Osteoblast (primary cell): ENCODE measurements around the gene PM20D1. TPM values are rescaled to one million over a fixed set of nuclear protein-coding genes. Genes with fewer than 3 reads are reported as not detected.

ENCODE experiments used
- DNase-seq: peaks from one replicate; pipeline ENCODE4 v3.0.0; 2011; ENCODE audit warnings: low spot score, mixed read lengths; ENCODE audit not compliant: insufficient read length; ENCODE audit errors: missing footprints
- H2AFZ ChIP-seq: 2 replicates; pipeline ENCODE4 v1.6.0; 2011; ENCODE audit warnings: mild to moderate bottlenecking, low read length
- H3K27ac ChIP-seq: 2 replicates; pipeline ENCODE4 v1.5.1; 2011; ENCODE audit warnings: mild to moderate bottlenecking, low read depth, low read length, moderate library complexity
- H3K27me3 ChIP-seq: 2 replicates; pipeline ENCODE4 v1.6.0; 2012; ENCODE audit warnings: mild to moderate bottlenecking, control low read depth, inconsistent platforms, low read length, moderate library complexity; ENCODE audit not compliant: insufficient read depth
- H3K36me3 ChIP-seq: 2 replicates; pipeline ENCODE4 v1.5.1; 2011; ENCODE audit warnings: mild to moderate bottlenecking, low read length, control low read depth, moderate library complexity; ENCODE audit not compliant: insufficient read depth
- H3K4me1 ChIP-seq: 2 replicates; pipeline ENCODE4 v1.5.1; 2011; ENCODE audit warnings: mild to moderate bottlenecking, low read length, control low read depth, moderate library complexity; ENCODE audit not compliant: insufficient read depth
- H3K4me2 ChIP-seq: 2 replicates; pipeline ENCODE4 v1.6.0; 2011; ENCODE audit warnings: mild to moderate bottlenecking, low read length; ENCODE audit not compliant: insufficient read depth
- H3K4me3 ChIP-seq: fragments of 200-600 bp; sonication (generic); 3 replicates; pipeline ENCODE4 v1.5.1; 2012; ENCODE audit warnings: mild to moderate bottlenecking, low read length, inconsistent platforms; ENCODE audit not compliant: insufficient read depth
- H3K79me2 ChIP-seq: 2 replicates; pipeline ENCODE4 v1.6.0; 2012; ENCODE audit warnings: mild to moderate bottlenecking, low read length, control low read depth, inconsistent platforms; ENCODE audit not compliant: insufficient read depth
- H3K9me3 ChIP-seq: 2 replicates; pipeline ENCODE4 v1.5.1; 2011; ENCODE audit warnings: low read depth, low read length, control low read depth
- H4K20me1 ChIP-seq: 2 replicates; pipeline ENCODE4 v1.6.0; 2012; ENCODE audit warnings: mild to moderate bottlenecking, low read length, control low read depth; ENCODE audit not compliant: insufficient read depth
- total RNA-seq: library from RNA; depleted of rRNA; stranded (reverse); fragments of >200 nt; gene quantifications from 2 replicates; pipeline ENCODE4 v1.2.3, GENCODE V29; 2012
- TF ChIP-seq, protein P1 (sequence below): IDR thresholded peaks from 2 replicates; pipeline ENCODE4 v1.5.1; 2011; ENCODE audit warnings: mild to moderate bottlenecking, low read depth, low read length, moderate library complexity; ENCODE audit errors: extremely low read depth

PM20D1 gene
- total RNA-seq, 1 donor, result not detected

DNA sequence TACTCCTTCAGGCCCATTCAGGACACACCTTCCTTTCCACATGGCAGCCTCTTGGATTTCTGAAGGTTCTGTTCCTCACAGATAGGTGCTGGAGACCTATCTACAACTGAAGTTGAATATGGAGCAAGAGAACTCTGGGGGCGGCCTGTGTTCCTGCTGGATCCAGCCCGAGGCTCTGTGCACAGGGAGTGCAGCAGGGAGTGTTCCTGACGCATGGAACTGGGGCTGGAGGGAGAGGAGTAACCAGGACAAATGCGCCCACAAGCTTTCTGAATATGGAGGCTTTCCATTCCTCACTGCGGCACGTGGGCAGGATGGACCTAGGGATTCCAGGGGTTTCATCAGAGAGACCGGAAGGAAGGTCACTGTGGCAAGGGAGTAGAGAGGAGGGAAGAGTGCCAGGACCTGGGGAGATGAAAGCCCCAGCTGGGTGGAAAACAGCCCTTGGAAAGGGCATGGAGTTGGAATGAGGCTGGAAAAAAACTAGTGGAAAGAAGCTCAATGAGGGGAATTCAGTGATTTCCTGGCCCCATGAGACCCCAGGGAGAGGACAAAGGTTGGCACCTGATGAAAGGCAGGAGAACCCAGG lies 12.5 kb downstream of the PM20D1 start:
- H3K4me2 ChIP-seq, result no peak overlapping the region
- no peak overlapping the region for H3K4me3 ChIP-seq
- H2AFZ ChIP-seq, result no peak overlapping the region
- no peaks in the 10 kb centered on the region for H3K4me1 ChIP-seq
- no peaks in the 10 kb centered on the region for H3K9me3 ChIP-seq
- H3K27ac ChIP-seq, result no peak overlapping the region
- H3K79me2 ChIP-seq, result no peaks in the 10 kb centered on the region
- H4K20me1 ChIP-seq, result peaks cover 5% of the 10 kb centered on the region
- TF ChIP-seq, protein P1, sequence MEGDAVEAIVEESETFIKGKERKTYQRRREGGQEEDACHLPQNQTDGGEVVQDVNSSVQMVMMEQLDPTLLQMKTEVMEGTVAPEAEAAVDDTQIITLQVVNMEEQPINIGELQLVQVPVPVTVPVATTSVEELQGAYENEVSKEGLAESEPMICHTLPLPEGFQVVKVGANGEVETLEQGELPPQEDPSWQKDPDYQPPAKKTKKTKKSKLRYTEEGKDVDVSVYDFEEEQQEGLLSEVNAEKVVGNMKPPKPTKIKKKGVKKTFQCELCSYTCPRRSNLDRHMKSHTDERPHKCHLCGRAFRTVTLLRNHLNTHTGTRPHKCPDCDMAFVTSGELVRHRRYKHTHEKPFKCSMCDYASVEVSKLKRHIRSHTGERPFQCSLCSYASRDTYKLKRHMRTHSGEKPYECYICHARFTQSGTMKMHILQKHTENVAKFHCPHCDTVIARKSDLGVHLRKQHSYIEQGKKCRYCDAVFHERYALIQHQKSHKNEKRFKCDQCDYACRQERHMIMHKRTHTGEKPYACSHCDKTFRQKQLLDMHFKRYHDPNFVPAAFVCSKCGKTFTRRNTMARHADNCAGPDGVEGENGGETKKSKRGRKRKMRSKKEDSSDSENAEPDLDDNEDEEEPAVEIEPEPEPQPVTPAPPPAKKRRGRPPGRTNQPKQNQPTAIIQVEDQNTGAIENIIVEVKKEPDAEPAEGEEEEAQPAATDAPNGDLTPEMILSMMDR, result no peak
- DNase-seq, result no peak
- no peaks in the 10 kb centered on the region for H3K36me3 ChIP-seq
- no peaks in the 10 kb centered on the region for H3K27me3 ChIP-seq

DNA sequence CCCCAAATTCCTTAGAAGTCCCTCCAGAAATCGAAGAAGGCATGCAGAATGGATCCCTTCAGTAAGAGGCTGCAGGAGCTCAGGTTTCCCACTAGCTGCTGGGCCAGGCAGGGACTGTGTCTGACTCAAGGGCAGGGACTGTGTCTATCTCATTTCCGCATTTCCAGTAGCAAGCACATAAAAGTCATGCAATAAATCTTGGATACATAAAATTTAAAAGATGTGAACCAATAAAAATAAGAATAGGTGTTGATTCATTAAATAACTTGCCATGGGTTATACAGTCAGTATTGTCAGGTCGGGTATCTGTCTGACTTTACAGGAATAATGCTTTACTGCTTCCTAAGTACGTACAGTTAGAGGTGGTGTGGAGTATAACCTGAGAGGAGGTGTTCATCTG lies 15.2 kb downstream of the PM20D1 start:
- no peak overlapping the region for H3K4me3 ChIP-seq
- no peaks in the 10 kb centered on the region for H3K36me3 ChIP-seq
- H3K4me1 ChIP-seq, result no peaks in the 10 kb centered on the region
- no peak overlapping the region for H3K27ac ChIP-seq
- H3K79me2 ChIP-seq, result no peaks in the 10 kb centered on the region
- no peak for DNase-seq
- TF ChIP-seq, protein P1, result no peak
- no peak overlapping the region for H3K4me2 ChIP-seq
- no peaks in the 10 kb centered on the region for H3K9me3 ChIP-seq
- no peak overlapping the region for H2AFZ ChIP-seq
- peaks cover 3% of the 10 kb centered on the region for H3K27me3 ChIP-seq
- H4K20me1 ChIP-seq, result no peaks in the 10 kb centered on the region

DNA sequence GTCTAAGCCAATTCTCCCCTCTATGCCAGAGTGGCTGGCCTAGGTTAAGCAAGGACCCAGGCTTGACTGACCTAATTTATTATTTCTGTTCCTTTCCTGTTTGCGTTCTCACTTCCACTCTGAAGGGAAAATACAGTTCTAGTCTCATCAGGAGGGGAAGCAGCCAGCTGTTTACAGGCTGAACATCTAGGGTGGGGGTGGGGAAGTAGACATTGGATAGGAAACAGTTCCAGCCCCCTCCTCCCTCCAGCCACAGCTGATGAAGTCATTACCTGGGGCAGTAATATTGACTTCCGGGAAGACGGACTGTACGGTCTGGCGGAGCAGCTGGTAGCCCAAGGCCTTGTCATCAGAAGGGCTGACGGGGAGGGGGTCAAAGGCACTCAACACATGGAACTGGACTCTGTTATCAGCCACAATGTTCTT lies 17.6 kb downstream of the PM20D1 start:
- Histone ChIP-seq H3K4me3 (no peak overlapping the region), H3K79me2 (no peaks in the 10 kb centered on the region), H2AFZ (no peak overlapping the region), H3K27me3 (peaks cover 3% of the 10 kb centered on the region), H3K36me3 (no peaks in the 10 kb centered on the region), H3K4me2 (no peak overlapping the region), H3K9me3 (no peaks in the 10 kb centered on the region), H4K20me1 (no peaks in the 10 kb centered on the region), H3K4me1 (no peaks in the 10 kb centered on the region), H3K27ac (no peak overlapping the region)
- TF ChIP-seq, protein P1, result no peak
- DNase-seq, result no peak

DNA sequence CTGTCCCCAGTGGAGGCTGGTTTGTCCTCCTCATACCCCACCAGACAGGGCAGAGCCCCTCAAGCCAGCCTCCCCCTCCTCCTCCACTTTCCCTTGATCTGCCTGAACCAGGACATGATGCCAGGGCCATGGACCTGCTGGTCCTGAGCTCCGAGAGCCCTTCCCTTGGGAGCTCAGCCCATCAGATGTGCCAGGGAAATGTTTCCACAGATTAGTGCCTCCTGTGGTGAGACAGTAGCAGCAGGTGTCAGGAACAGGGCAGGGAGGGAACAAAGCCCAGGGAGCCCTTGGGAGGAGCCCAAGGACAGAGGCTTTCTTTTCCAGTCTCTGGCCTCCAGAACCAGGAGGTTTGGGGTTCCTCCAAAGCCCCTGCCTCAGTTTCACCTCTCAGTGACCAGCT lies 22.3 kb downstream of the PM20D1 start:
- Histone ChIP-seq H2AFZ (no peak overlapping the region), H3K36me3 (no peaks in the 10 kb centered on the region), H3K4me3 (no peak overlapping the region), H3K9me3 (no peaks in the 10 kb centered on the region), H3K4me2 (no peak overlapping the region), H3K27ac (no peak overlapping the region), H3K4me1 (no peaks in the 10 kb centered on the region), H4K20me1 (no peaks in the 10 kb centered on the region), H3K79me2 (no peaks in the 10 kb centered on the region), H3K27me3 (peaks cover 3% of the 10 kb centered on the region)
- TF ChIP-seq, protein P1, result no peak
- DNase-seq, result no peak
